Stomach (tissue), 4 donors: ENCODE data around the gene PIK3CA.

Experiments used
- POLR2A ChIP-seq, 4 donors: fragments of 450-650 bp; IDR thresholded peaks; one replicate each; pipeline ENCODE4 v1.6.1; 2016; ENCODE audit warnings: antibody characterized with exemption in 4 of 4, control low read depth in 2 of 4, mild to moderate bottlenecking in 1 of 4, moderate library complexity in 1 of 4
- POLR2AphosphoS5 ChIP-seq, 3 donors: sonication (generic); formaldehyde crosslinking; IDR thresholded peaks; one replicate each; pipeline ENCODE4 v1.6.1; 2016; ENCODE audit warnings: antibody characterized with exemption in 3 of 3
- TF ChIP-seq, protein P1 (sequence below), 7 experiments: fragments of 450-650 bp in 4 of 7; fragments of 200-600 bp in 3 of 7; sonication (generic) in 3 of 7; IDR thresholded peaks; one replicate each; pipeline ENCODE4 v1.5.1; 2016 to 2019; ENCODE audit warnings: antibody characterized with exemption in 7 of 7, control low read depth in 2 of 7, mild to moderate bottlenecking in 1 of 7

DNA sequence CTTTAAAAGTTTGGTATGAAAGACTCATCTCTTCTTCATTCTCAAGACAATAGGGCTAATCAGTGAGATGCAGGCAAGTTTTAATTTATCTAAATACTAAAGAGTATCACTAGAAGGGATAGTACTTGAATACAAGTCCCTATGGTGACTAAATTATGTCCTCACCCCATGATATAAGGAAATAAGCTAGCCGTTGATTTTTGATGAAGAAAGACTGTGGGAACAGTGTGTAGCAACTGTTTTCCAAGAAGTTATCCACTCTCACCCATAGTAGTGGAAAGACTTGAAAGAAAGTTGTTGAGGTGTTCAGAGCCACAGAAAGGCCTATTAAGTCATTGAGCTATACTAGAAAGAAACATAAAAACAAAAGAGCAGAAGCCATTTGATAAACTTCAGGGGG is 36.7 kb downstream of the PIK3CA start:
- TF ChIP-seq POLR2A (IDR thresholded peaks at IDR 0.05) (no peak), POLR2AphosphoS5 (IDR thresholded peaks at IDR 0.05) (no peak)
- TF ChIP-seq, protein P1, sequence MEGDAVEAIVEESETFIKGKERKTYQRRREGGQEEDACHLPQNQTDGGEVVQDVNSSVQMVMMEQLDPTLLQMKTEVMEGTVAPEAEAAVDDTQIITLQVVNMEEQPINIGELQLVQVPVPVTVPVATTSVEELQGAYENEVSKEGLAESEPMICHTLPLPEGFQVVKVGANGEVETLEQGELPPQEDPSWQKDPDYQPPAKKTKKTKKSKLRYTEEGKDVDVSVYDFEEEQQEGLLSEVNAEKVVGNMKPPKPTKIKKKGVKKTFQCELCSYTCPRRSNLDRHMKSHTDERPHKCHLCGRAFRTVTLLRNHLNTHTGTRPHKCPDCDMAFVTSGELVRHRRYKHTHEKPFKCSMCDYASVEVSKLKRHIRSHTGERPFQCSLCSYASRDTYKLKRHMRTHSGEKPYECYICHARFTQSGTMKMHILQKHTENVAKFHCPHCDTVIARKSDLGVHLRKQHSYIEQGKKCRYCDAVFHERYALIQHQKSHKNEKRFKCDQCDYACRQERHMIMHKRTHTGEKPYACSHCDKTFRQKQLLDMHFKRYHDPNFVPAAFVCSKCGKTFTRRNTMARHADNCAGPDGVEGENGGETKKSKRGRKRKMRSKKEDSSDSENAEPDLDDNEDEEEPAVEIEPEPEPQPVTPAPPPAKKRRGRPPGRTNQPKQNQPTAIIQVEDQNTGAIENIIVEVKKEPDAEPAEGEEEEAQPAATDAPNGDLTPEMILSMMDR (IDR thresholded peaks at IDR 0.05): no peak
